GM23338 (cell line): Measurements from ENCODE around the gene LCOR.

ENCODE experiments used
- CREB1 ChIP-seq: fragments of 250-450 bp; sonication (Bioruptor Pico); IDR thresholded peaks from 2 replicates; pipeline ENCODE4 v1.5.0; 2020; ENCODE audit warnings: low read depth, mild to moderate bottlenecking, moderate library complexity
- CTCF ChIP-seq, 2 experiments: fragments of 200-600 bp in 1 of 2; sonication (generic) in 1 of 2; conservative IDR thresholded peaks; 2 replicates each; pipeline versions ENCODE4 v1.5.1 to v1.6.1; 2016 to 2017; ENCODE audit warnings: antibody characterized with exemption in 2 of 2, low read depth in 2 of 2, mild to moderate bottlenecking in 2 of 2, moderate library complexity in 1 of 2
- EZH2 ChIP-seq: fragments of 200-600 bp; sonication (generic); IDR thresholded peaks from one replicate; pipeline ENCODE4 v1.8.0; 2017; ENCODE audit warnings: antibody characterized with exemption, mild to moderate bottlenecking, low read depth; ENCODE audit not compliant: unreplicated experiment
- EZH2phosphoT487 ChIP-seq: fragments of 200-600 bp; sonication (generic); IDR thresholded peaks from one replicate; pipeline ENCODE4 v1.8.1; 2018; ENCODE audit warnings: antibody characterized with exemption; ENCODE audit not compliant: unreplicated experiment
- POLR2AphosphoS5 ChIP-seq: IDR thresholded peaks from 2 replicates; pipeline ENCODE4 v1.6.1; 2016; ENCODE audit warnings: antibody characterized with exemption, low read depth
- REST ChIP-seq: IDR thresholded peaks from one replicate; pipeline ENCODE4 v1.6.1; 2018; ENCODE audit warnings: antibody characterized with exemption; ENCODE audit not compliant: unreplicated experiment
- ZNF114 ChIP-seq: fragments of 250-450 bp; sonication (Bioruptor Pico); IDR thresholded peaks from 2 replicates; pipeline ENCODE4 v1.5.0; 2020; ENCODE audit warnings: mild to moderate bottlenecking, moderate library complexity
- ZNF331 ChIP-seq: fragments of 250-450 bp; sonication (Bioruptor Pico); IDR thresholded peaks from 2 replicates; pipeline ENCODE4 v1.5.0; 2020; ENCODE audit warnings: low read depth, mild to moderate bottlenecking, moderate library complexity

DNA sequence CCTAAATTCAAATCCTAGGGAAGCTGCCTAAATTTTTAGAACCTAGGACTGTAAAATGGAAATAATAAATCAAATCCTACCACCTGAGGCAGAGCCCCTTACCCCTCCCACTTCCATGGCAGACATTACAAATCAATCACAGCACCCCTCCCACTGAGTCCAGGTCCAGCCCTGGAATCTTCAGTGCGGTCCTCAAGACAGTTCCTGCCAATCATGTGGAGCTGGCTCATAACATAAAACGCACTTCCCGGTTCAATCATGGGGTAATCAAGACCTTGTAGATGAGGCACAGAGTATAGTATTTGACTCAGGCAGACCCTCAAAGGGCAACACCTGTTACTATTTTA, 196.7 kb downstream of the LCOR start:
- no peak for TF ChIP-seq CTCF (conservative IDR thresholded peaks at IDR 0.05; ENCODE audit: low read depth in 2 of 2)
- no peak for TF ChIP-seq REST
- no peak for TF ChIP-seq POLR2AphosphoS5
- no peak for TF ChIP-seq EZH2
- no peak for TF ChIP-seq EZH2phosphoT487
- no peak for TF ChIP-seq ZNF331
- TF ChIP-seq CREB1 (CRISPR knock-in tag), result no peak
- TF ChIP-seq ZNF114, result no peak
